Astrocyte (in vitro differentiated cells and primary cell): ENCODE results near the gene TRIM7. TPM values are rescaled to one million over a fixed set of nuclear protein-coding genes. Genes with fewer than 3 reads are reported as not detected.

Experiments used
- DNase-seq: peaks from one replicate; pipeline ENCODE4 v3.0.0-alpha.2; 2010; ENCODE audit warnings: low read depth
- FAIRE-seq: peaks from 2 replicates; lab custom pipeline; 2011; peaks lifted over from hg19 to GRCh38; lab: Jason Lieb, UNC
- H2AFZ ChIP-seq: 2 replicates; pipeline ENCODE4 v1.6.0; 2012; ENCODE audit warnings: low read depth, low read length, inconsistent platforms
- H3K27ac ChIP-seq: 2 replicates; pipeline ENCODE4 v1.5.1; 2011; ENCODE audit warnings: low read depth, low read length, inconsistent platforms
- H3K27me3 ChIP-seq: 2 replicates; pipeline ENCODE4 v1.6.0; 2011; ENCODE audit warnings: low read length, inconsistent platforms; ENCODE audit not compliant: insufficient read depth
- H3K36me3 ChIP-seq: 2 replicates; pipeline ENCODE4 v1.5.1; 2011; ENCODE audit warnings: low read length, inconsistent platforms; ENCODE audit not compliant: insufficient read depth
- H3K4me1 ChIP-seq: 2 replicates; pipeline ENCODE4 v1.5.1; 2011; ENCODE audit warnings: low read length, inconsistent platforms; ENCODE audit not compliant: insufficient read depth
- H3K4me2 ChIP-seq: 2 replicates; pipeline ENCODE4 v1.6.0; 2012; ENCODE audit warnings: low read length, inconsistent platforms
- H3K4me3 ChIP-seq: 2 replicates; pipeline ENCODE4 v1.5.1; 2011; ENCODE audit warnings: low read depth, mild to moderate bottlenecking, low read length, inconsistent platforms; ENCODE audit not compliant: insufficient read depth
- H3K79me2 ChIP-seq: 2 replicates; pipeline ENCODE4 v1.6.0; 2012; ENCODE audit warnings: mild to moderate bottlenecking, low read length, inconsistent platforms; ENCODE audit not compliant: insufficient read depth
- H3K9ac ChIP-seq: 2 replicates; pipeline ENCODE4 v1.6.0; 2012; ENCODE audit warnings: mild to moderate bottlenecking, low read length, inconsistent platforms
- H3K9me3 ChIP-seq: 2 replicates; pipeline ENCODE4 v1.5.1; 2012; ENCODE audit warnings: low read depth, mild to moderate bottlenecking, low read length, inconsistent platforms; ENCODE audit not compliant: insufficient read depth
- H4K20me1 ChIP-seq: 2 replicates; pipeline ENCODE4 v1.6.0; 2012; ENCODE audit warnings: low read length, inconsistent platforms; ENCODE audit not compliant: insufficient read depth
- H3K27ac Mint-ChIP-seq: one replicate; pipeline ENCODE4 v1.8.0; 2021; ENCODE audit warnings: mild to moderate bottlenecking, mixed read lengths; ENCODE audit not compliant: unreplicated experiment
- H3K27me3 Mint-ChIP-seq: one replicate; pipeline ENCODE4 v1.8.0; 2021; ENCODE audit warnings: low read depth, mixed read lengths; ENCODE audit not compliant: unreplicated experiment
- H3K36me3 Mint-ChIP-seq: one replicate; pipeline ENCODE4 v1.8.0; 2021; ENCODE audit warnings: low read depth, mixed read lengths; ENCODE audit not compliant: unreplicated experiment
- H3K4me1 Mint-ChIP-seq: one replicate; pipeline ENCODE4 v1.8.0; 2021; ENCODE audit warnings: low read depth, mixed read lengths; ENCODE audit not compliant: unreplicated experiment
- H3K4me3 Mint-ChIP-seq: one replicate; pipeline ENCODE4 v1.8.0; 2021; ENCODE audit warnings: mild to moderate bottlenecking, moderate library complexity, mixed read lengths; ENCODE audit not compliant: unreplicated experiment
- H3K9me3 Mint-ChIP-seq: one replicate; pipeline ENCODE4 v1.8.0; 2021; ENCODE audit warnings: mild to moderate bottlenecking, mixed read lengths; ENCODE audit not compliant: unreplicated experiment
- CTCF ChIP-seq: IDR thresholded peaks from 2 replicates; pipeline ENCODE4 v1.5.1; 2011; ENCODE audit warnings: low read depth, mild to moderate bottlenecking, inconsistent platforms, low read length, moderate library complexity; ENCODE audit not compliant: insufficient read depth
- EZH2 ChIP-seq: IDR thresholded peaks from 2 replicates; pipeline ENCODE4 v1.6.1; 2012; ENCODE audit warnings: mild to moderate bottlenecking, low read length, inconsistent platforms; ENCODE audit not compliant: insufficient read depth
- total RNA-seq: library from RNA; stranded (reverse); gene quantifications from 2 replicates; pipeline ENCODE4 v1.2.1, GENCODE V29; 2021

The TRIM7 gene
- total RNA-seq, 1 donor from 2014 or later: 0.27 TPM

- H3K27ac Mint-ChIP-seq: peak overlapping the region; percentile 99
- Histone ChIP-seq H3K9ac (peak overlapping the region; percentile 96), H4K20me1 (peaks cover 65% of the 10 kb centered on the region), H3K36me3 (peaks cover 48% of the 10 kb centered on the region), H3K4me1 (peaks cover 29% of the 10 kb centered on the region), H3K27me3 (no peaks in the 10 kb centered on the region), H2AFZ (no peak overlapping the region), H3K4me3 (peak overlapping the region; percentile 99), H3K9me3 (no peaks in the 10 kb centered on the region), H3K27ac (peak overlapping the region; percentile 93), H3K4me2 (peak overlapping the region; percentile 98), H3K79me2 (peaks cover 91% of the 10 kb centered on the region)
- no peaks in the 10 kb centered on the region for H3K9me3 Mint-ChIP-seq
- DNase-seq (no peak), FAIRE-seq (no peak)
- peaks cover 39% of the 10 kb centered on the region for H3K36me3 Mint-ChIP-seq
- no peaks in the 10 kb centered on the region for H3K27me3 Mint-ChIP-seq
- TF ChIP-seq CTCF (no peak), EZH2 (no peak)
- H3K4me1 Mint-ChIP-seq: peaks cover 38% of the 10 kb centered on the region
- peak overlapping the region; percentile 92 for H3K4me3 Mint-ChIP-seq
These were observed 37.0 kb upstream of the TRIM7 start for GRCh38 chr5:181242031-181242451.

GRCh38 chr5:181241393-181241975 is 36.5 kb upstream of the TRIM7 start:
- FAIRE-seq: no peak

More at GRCh38 chr5:181241393-181241975, 36.5 kb upstream of the TRIM7 start:
- Histone ChIP-seq H2AFZ (no peak overlapping the region), H4K20me1 (peaks cover 70% of the 10 kb centered on the region), H3K27ac (peak overlapping the region; percentile 93), H3K9me3 (no peaks in the 10 kb centered on the region), H3K4me1 (peaks cover 29% of the 10 kb centered on the region), H3K4me3 (peak overlapping the region; percentile 99), H3K27me3 (no peaks in the 10 kb centered on the region), H3K9ac (peak overlapping the region; percentile 96), H3K4me2 (peak overlapping the region; percentile 98), H3K79me2 (peaks cover 88% of the 10 kb centered on the region), H3K36me3 (peaks cover 54% of the 10 kb centered on the region)
- peaks cover 45% of the 10 kb centered on the region for H3K36me3 Mint-ChIP-seq
- TF ChIP-seq EZH2 (no peak), CTCF (no peak)
- peaks cover 40% of the 10 kb centered on the region for H3K4me1 Mint-ChIP-seq
- DNase-seq: peak; percentile 69
- H3K9me3 Mint-ChIP-seq: no peaks in the 10 kb centered on the region
- H3K27ac Mint-ChIP-seq: peak overlapping the region; percentile 99
- H3K27me3 Mint-ChIP-seq: no peaks in the 10 kb centered on the region
- peak overlapping the region; percentile 92 for H3K4me3 Mint-ChIP-seq
